IMR-90 (cell line): ENCODE measurements around the gene WDR17. TPM values are rescaled to one million over a fixed set of nuclear protein-coding genes. Genes with fewer than 3 reads are reported as not detected.

Experiments
- ATAC-seq: fragments of 200-7000 bp; cut with Tn5 transposase; 2 replicates; pipeline ENCODE4 v1.9.1; 2020; ENCODE audit warnings: low read depth, mild to moderate bottlenecking, moderate library complexity
- BruUV-seq: library from RNA; stranded (reverse); fragments of 400-500 nt; replicated peaks from 2 replicates; lab custom pipeline; 2021; lab: Mats Ljungman, UMichigan
- CTCF ChIA-PET: fragments of 300-600 bp; formaldehyde crosslinking; extraction: SDS; loops from one replicate; lab custom pipeline; 2021; ENCODE audit warnings: antibody characterized with exemption; lab: Yijun Ruan, JAX
- POLR2A ChIA-PET: fragments of 300-600 bp; sonication (Branson Sonifier 250); formaldehyde crosslinking; loops from one replicate; lab custom pipeline; 2022; ENCODE audit warnings: antibody characterized with exemption; ENCODE audit not compliant: unreplicated experiment; lab: Charles Lee
- DNase-seq: peaks from one replicate; pipeline ENCODE4 v3.0.0; 2013
- H2AFZ ChIP-seq: replicated peaks from 2 replicates; pipeline ENCODE3; 2013; ENCODE audit warnings: low read length, mild to moderate bottlenecking; ENCODE audit not compliant: poor library complexity
- H2AK5ac ChIP-seq: 2 replicates; pipeline ENCODE4 v1.6.1; 2013; ENCODE audit warnings: low read depth, low read length, inconsistent platforms
- H2AK9ac ChIP-seq: replicated peaks from 2 replicates; pipeline ENCODE3; 2013; ENCODE audit warnings: mild to moderate bottlenecking, low read depth, low read length, moderate library complexity; ENCODE audit not compliant: poor library complexity
- H2BK120ac ChIP-seq: 2 replicates; pipeline ENCODE4 v1.6.1; 2013; ENCODE audit warnings: low read depth, low read length, inconsistent platforms
- H2BK15ac ChIP-seq: 3 replicates; pipeline ENCODE4 v1.6.1; 2013; ENCODE audit warnings: low read depth, low read length, inconsistent platforms
- H2BK20ac ChIP-seq: 2 replicates; pipeline ENCODE4 v1.6.1; 2013; ENCODE audit warnings: low read depth, mild to moderate bottlenecking, inconsistent platforms, low read length, moderate library complexity
- H2BK5ac ChIP-seq: 2 replicates; pipeline ENCODE4 v1.6.1; 2013; ENCODE audit warnings: mild to moderate bottlenecking, low read depth, low read length, inconsistent platforms; ENCODE audit not compliant: poor library complexity, severe bottlenecking
- H3K14ac ChIP-seq: replicated peaks from 2 replicates; pipeline ENCODE4 v1.6.1; 2013; ENCODE audit warnings: low read depth, low read length, inconsistent platforms
- H3K18ac ChIP-seq: 2 replicates; pipeline ENCODE4 v1.6.1; 2013; ENCODE audit warnings: low read depth, low read length, control low read depth
- H3K23ac ChIP-seq: 2 replicates; pipeline ENCODE4 v1.6.1; 2013; ENCODE audit warnings: low read depth, low read length, inconsistent platforms
- H3K27ac ChIP-seq: 2 replicates; pipeline ENCODE4 v1.5.1; 2013; ENCODE audit warnings: mild to moderate bottlenecking, control low read depth, low read length; ENCODE audit not compliant: insufficient read depth
- H3K27me3 ChIP-seq: 2 replicates; pipeline ENCODE4 v1.6.1; 2013; ENCODE audit warnings: low read length; ENCODE audit not compliant: control insufficient read depth, insufficient read depth
- H3K36me3 ChIP-seq: 2 replicates; pipeline ENCODE4 v1.6.1; 2013; ENCODE audit warnings: low read length, mixed read lengths; ENCODE audit not compliant: control insufficient read depth, insufficient read depth
- H3K4ac ChIP-seq: 2 replicates; pipeline ENCODE4 v1.6.1; 2013; ENCODE audit warnings: low read depth, low read length, inconsistent platforms
- H3K4me1 ChIP-seq: 2 replicates; pipeline ENCODE4 v1.6.1; 2013; ENCODE audit warnings: low read length, mixed read lengths; ENCODE audit not compliant: control insufficient read depth, insufficient read depth
- H3K4me2 ChIP-seq: 2 replicates; pipeline ENCODE4 v1.6.1; 2013; ENCODE audit warnings: low read depth, mild to moderate bottlenecking, control low read depth, low read length, moderate library complexity
- H3K4me3 ChIP-seq: 2 replicates; pipeline ENCODE4 v1.5.1; 2013; ENCODE audit warnings: low read depth, mild to moderate bottlenecking, control low read depth, low read length, moderate library complexity; ENCODE audit not compliant: insufficient read depth
- H3K56ac ChIP-seq: 2 replicates; pipeline ENCODE4 v1.6.1; 2013; ENCODE audit warnings: low read length, inconsistent platforms; ENCODE audit not compliant: insufficient read depth; ENCODE audit errors: extremely low read depth
- H3K79me1 ChIP-seq, 2 experiments: 2 replicates each; pipeline ENCODE4 v1.6.1; 2013; ENCODE audit warnings: low read length in 2 of 2, inconsistent platforms in 1 of 2, low read depth in 1 of 2
- H3K9ac ChIP-seq: 2 replicates; pipeline ENCODE4 v1.6.1; 2013; ENCODE audit warnings: low read depth, low read length, control low read depth
- H3K9me1 ChIP-seq: 2 replicates; pipeline ENCODE4 v1.6.1; 2013; ENCODE audit warnings: low read length, inconsistent platforms; ENCODE audit not compliant: insufficient read depth
- H3K9me3 ChIP-seq: 2 replicates; pipeline ENCODE4 v1.6.1; 2013; ENCODE audit warnings: low read length; ENCODE audit not compliant: control insufficient read depth, insufficient read depth
- H4K20me1 ChIP-seq: 2 replicates; pipeline ENCODE4 v1.6.1; 2013; ENCODE audit warnings: low read length, inconsistent platforms; ENCODE audit not compliant: insufficient read depth
- H4K5ac ChIP-seq: 2 replicates; pipeline ENCODE4 v1.6.1; 2013; ENCODE audit warnings: mild to moderate bottlenecking, low read depth, low read length, control low read depth
- H4K8ac ChIP-seq, 2 experiments: 2 replicates each; pipeline ENCODE4 v1.6.1; 2013; ENCODE audit warnings: low read depth in 2 of 2, low read length in 2 of 2, control low read depth in 1 of 2, inconsistent platforms in 1 of 2
- H4K91ac ChIP-seq: 2 replicates; pipeline ENCODE4 v1.6.1; 2013; ENCODE audit warnings: low read depth, low read length, inconsistent platforms; ENCODE audit not compliant: insufficient read depth
- BHLHE40 ChIP-seq: fragments of 150-350 bp; IDR thresholded peaks from 2 replicates; pipeline ENCODE4 v1.6.1; 2016; ENCODE audit warnings: mild to moderate bottlenecking, low read depth, low read length
- CEBPB ChIP-seq: IDR thresholded peaks from 2 replicates; pipeline ENCODE4 v1.6.1; 2012; ENCODE audit warnings: low read depth, low read length, improper control_type of control experiment
- CHD1 ChIP-seq: IDR thresholded peaks from 2 replicates; pipeline ENCODE4 v1.6.1; 2012; ENCODE audit warnings: low read depth, low read length, improper control_type of control experiment
- CTCF ChIP-seq: conservative IDR thresholded peaks from 2 replicates; pipeline ENCODE4 v1.5.1; 2012; ENCODE audit warnings: mild to moderate bottlenecking, low read depth, low read length, improper control_type of control experiment
- ELK1 ChIP-seq: fragments of 150-350 bp; IDR thresholded peaks from 2 replicates; pipeline ENCODE4 v1.6.1; 2016; ENCODE audit warnings: low read depth, mild to moderate bottlenecking, low read length, moderate library complexity, borderline replicate concordance
- FOS ChIP-seq: fragments of 150-350 bp; IDR thresholded peaks from 2 replicates; pipeline ENCODE4 v1.6.1; 2016; ENCODE audit warnings: low read depth, low read length
- MAZ ChIP-seq: IDR thresholded peaks from 2 replicates; pipeline ENCODE4 v1.6.1; 2012; ENCODE audit warnings: low read depth, mild to moderate bottlenecking, low read length, improper control_type of control experiment, moderate library complexity, borderline replicate concordance
- MXI1 ChIP-seq: IDR thresholded peaks from 2 replicates; pipeline ENCODE4 v1.6.1; 2012; ENCODE audit warnings: low read depth, mild to moderate bottlenecking, low read length, moderate library complexity, borderline replicate concordance
- NFE2L2 ChIP-seq: fragments of 150-350 bp; IDR thresholded peaks from 2 replicates; pipeline ENCODE4 v1.6.1; 2016; ENCODE audit warnings: low read depth, mild to moderate bottlenecking, low read length
- POLR2A ChIP-seq: IDR thresholded peaks from 2 replicates; pipeline ENCODE4 v1.6.1; 2012; ENCODE audit warnings: mild to moderate bottlenecking, low read depth, low read length
- RAD21 ChIP-seq: IDR thresholded peaks from 2 replicates; pipeline ENCODE4 v1.6.1; 2012; ENCODE audit warnings: low read length, improper control_type of control experiment
- RCOR1 ChIP-seq: IDR thresholded peaks from 2 replicates; pipeline ENCODE4 v1.6.1; 2012; ENCODE audit warnings: mild to moderate bottlenecking, low read length, improper control_type of control experiment; ENCODE audit not compliant: insufficient replicate concordance
- RFX5 ChIP-seq: IDR thresholded peaks from 2 replicates; pipeline ENCODE4 v1.8.0; 2012; ENCODE audit warnings: low read depth, mild to moderate bottlenecking, low read length, moderate library complexity
- SMC3 ChIP-seq: fragments of 150-350 bp; IDR thresholded peaks from 2 replicates; pipeline ENCODE4 v1.6.1; 2016; ENCODE audit warnings: low read depth, mild to moderate bottlenecking, antibody characterized with exemption, low read length, moderate library complexity
- USF2 ChIP-seq: fragments of 150-350 bp; IDR thresholded peaks from 2 replicates; pipeline ENCODE4 v1.6.1; 2017; ENCODE audit warnings: mild to moderate bottlenecking, antibody characterized with exemption, low read length, low read depth
- dilution Hi-C: fragments of 300-500 bp; cut with HindIII; formaldehyde crosslinking; loops from one replicate; pipeline ENCODE4 v1.14.3; 2018; ENCODE audit warnings: low sequenced_read_pairs; ENCODE audit not compliant: unreplicated experiment
- in situ Hi-C: fragments of 300-500 bp; cut with MboI; formaldehyde crosslinking; loops from 3 replicates; pipeline ENCODE4 v1.14.3; 2019; ENCODE audit warnings: low sequenced_read_pairs, inconsistent platforms, mixed read lengths
- intact Hi-C: fragments of 100-400 bp; cut with micrococcal nuclease; formaldehyde crosslinking; loops from 2 replicates; pipeline ENCODE4 v1.10.0; 2022
- polyA plus RNA-seq, 3 experiments: library from polyadenylated mRNA; depleted of rRNA; stranded (reverse); fragments of >200 nt; gene quantifications; 2 replicates each; pipeline ENCODE4 v1.2.3, GENCODE V29; 2012; ENCODE audit warnings: low replicate concordance in 1 of 3
- total RNA-seq: library from RNA; depleted of rRNA; stranded (reverse); fragments of >200 nt; gene quantifications from 2 replicates; pipeline ENCODE4 v1.2.3, GENCODE V29; 2012

The WDR17 gene
- total and polyA plus RNA-seq, 2 of the 4 experiments (the other 2 are of a cell fraction): 0.53 to 0.54 TPM

- no peak overlapping the region for H4K5ac ChIP-seq
- no peaks in the 10 kb centered on the region for H3K9me1 ChIP-seq
- H3K4ac ChIP-seq: no peak overlapping the region
- H3K56ac ChIP-seq: no peak overlapping the region
- H3K36me3 ChIP-seq: no peaks in the 10 kb centered on the region
- POLR2A ChIA-PET: no interaction called here
- H3K18ac ChIP-seq: no peak overlapping the region
- CTCF ChIA-PET: no interaction called here
- no peaks in the 10 kb centered on the region for H3K79me1 ChIP-seq
- dilution Hi-C loops: no loop called here
- H4K8ac ChIP-seq: no peak overlapping the region
- no peaks in the 10 kb centered on the region for H4K20me1 ChIP-seq
- ATAC-seq (no peak), DNase-seq (no peak)
- no peaks in the 10 kb centered on the region for H3K4me1 ChIP-seq
- H2BK120ac ChIP-seq: no peak overlapping the region
- no peak overlapping the region for H3K23ac ChIP-seq
- H2BK20ac ChIP-seq: no peak overlapping the region
- H3K27me3 ChIP-seq: no peaks in the 10 kb centered on the region
- TF ChIP-seq RAD21 (no peak), CHD1 (no peak), POLR2A (no peak), CTCF (no peak), NFE2L2 (no peak), MAZ (no peak), BHLHE40 (no peak), RCOR1 (no peak), CEBPB (no peak), SMC3 (no peak), RFX5 (no peak), MXI1 (no peak), ELK1 (no peak), USF2 (no peak), FOS (no peak)
- H3K14ac ChIP-seq: no peak overlapping the region
- no peak overlapping the region for H4K91ac ChIP-seq
- H3K4me2 ChIP-seq: no peak overlapping the region
- H2BK5ac ChIP-seq: no peak overlapping the region
- H2BK15ac ChIP-seq: no peak overlapping the region
- peaks cover 2% of the 10 kb centered on the region; the same call in 1 of the 2 replicates for H3K9me3 ChIP-seq
- BruUV-seq: no TSS peak
- no peak overlapping the region for H2AK9ac ChIP-seq
- no peak overlapping the region for H2AK5ac ChIP-seq
- no peak overlapping the region for H3K4me3 ChIP-seq
- in situ Hi-C loops: no loop called here
- no peak overlapping the region for H3K27ac ChIP-seq
- H3K9ac ChIP-seq: no peak overlapping the region
- H2AFZ ChIP-seq: no peak overlapping the region
- intact Hi-C loops: no loop called here
Observed at GRCh38 chr4:176107695-176108094, 42.1 kb downstream of the WDR17 start.
